Measurements from ENCODE around the gene PCNX3.

DNA sequence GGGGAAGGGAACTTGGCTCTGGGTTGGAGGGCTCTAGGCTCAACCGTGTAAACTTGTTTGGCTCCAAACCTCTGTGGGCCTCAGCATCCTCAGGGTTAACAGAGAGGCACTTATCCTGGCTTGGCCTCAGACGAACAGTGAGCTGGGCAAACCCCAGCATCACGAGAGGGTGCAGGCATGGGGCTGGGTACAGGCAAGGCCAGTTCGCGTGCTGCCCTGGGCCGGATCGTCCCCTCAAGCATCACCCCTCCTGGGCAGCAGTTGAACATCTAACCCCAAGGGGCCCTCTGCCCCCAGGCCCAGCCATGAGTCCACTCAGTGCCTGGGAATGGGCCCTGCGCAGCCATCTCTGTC lies 37.8 kb upstream of the PCNX3 start:
- TF ChIP-seq EZH2 (IDR thresholded peaks at IDR 0.05; ENCODE audit: insufficient read depth, low read length): no peak
- TF ChIP-seq, protein P1, sequence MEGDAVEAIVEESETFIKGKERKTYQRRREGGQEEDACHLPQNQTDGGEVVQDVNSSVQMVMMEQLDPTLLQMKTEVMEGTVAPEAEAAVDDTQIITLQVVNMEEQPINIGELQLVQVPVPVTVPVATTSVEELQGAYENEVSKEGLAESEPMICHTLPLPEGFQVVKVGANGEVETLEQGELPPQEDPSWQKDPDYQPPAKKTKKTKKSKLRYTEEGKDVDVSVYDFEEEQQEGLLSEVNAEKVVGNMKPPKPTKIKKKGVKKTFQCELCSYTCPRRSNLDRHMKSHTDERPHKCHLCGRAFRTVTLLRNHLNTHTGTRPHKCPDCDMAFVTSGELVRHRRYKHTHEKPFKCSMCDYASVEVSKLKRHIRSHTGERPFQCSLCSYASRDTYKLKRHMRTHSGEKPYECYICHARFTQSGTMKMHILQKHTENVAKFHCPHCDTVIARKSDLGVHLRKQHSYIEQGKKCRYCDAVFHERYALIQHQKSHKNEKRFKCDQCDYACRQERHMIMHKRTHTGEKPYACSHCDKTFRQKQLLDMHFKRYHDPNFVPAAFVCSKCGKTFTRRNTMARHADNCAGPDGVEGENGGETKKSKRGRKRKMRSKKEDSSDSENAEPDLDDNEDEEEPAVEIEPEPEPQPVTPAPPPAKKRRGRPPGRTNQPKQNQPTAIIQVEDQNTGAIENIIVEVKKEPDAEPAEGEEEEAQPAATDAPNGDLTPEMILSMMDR (IDR thresholded peaks at IDR 0.05; ENCODE audit: insufficient read depth, low read depth, low read length): no peak
